Dedifferentiated amniotic fluid mesenchymal stem cell (primary cell): ENCODE data around the gene SLC6A12.
"Not testable (repeated sequence)": the region's sequence is repeated elsewhere in the genome, so short reads cannot be mapped to it uniquely, and the experiment has no call there.

Experiments
- DNase-seq: peaks from one replicate; pipeline ENCODE4 v3.0.0-alpha.2; 2016; ENCODE audit errors: extremely low spot score

The SLC6A12 gene

GRCh38 chr12:197911-198695 lies 15.9 kb downstream of the SLC6A12 start:
- no peak for DNase-seq

- DNase-seq, result no peak
Observed at GRCh38 chr12:197347-197746, 16.6 kb downstream of the SLC6A12 start.

GRCh38 chr12:196436-196835 lies 17.5 kb downstream of the SLC6A12 start:
- no peak for DNase-seq

- no peak for DNase-seq
Observed at GRCh38 chr12:195951-196350, 18.0 kb downstream of the SLC6A12 start.

- DNase-seq, result no peak
Observed at GRCh38 chr12:195156-195555, 18.8 kb downstream of the SLC6A12 start.

GRCh38 chr12:194276-194675 lies 19.7 kb downstream of the SLC6A12 start:
- DNase-seq, result no peak

- no peak for DNase-seq
Observed at GRCh38 chr12:193261-193660, 20.7 kb downstream of the SLC6A12 start.

GRCh38 chr12:191541-191940 lies 22.4 kb downstream of the SLC6A12 start:
- DNase-seq, result no peak

GRCh38 chr12:190881-191280 lies 23.1 kb downstream of the SLC6A12 start:
- no peak for DNase-seq

GRCh38 chr12:189622-189962 lies 24.4 kb downstream of the SLC6A12 start:
- DNase-seq, result no peak

- DNase-seq, result no peak
Observed at GRCh38 chr12:188910-189621, 24.9 kb downstream of the SLC6A12 start.

- DNase-seq, result not testable (repeated sequence)
Observed at GRCh38 chr12:187986-188909, 25.7 kb downstream of the SLC6A12 start.

GRCh38 chr12:186006-186625 lies 27.8 kb downstream of the SLC6A12 start:
- no peak for DNase-seq

GRCh38 chr12:185576-185955 lies 28.4 kb downstream of the SLC6A12 start:
- no peak for DNase-seq

GRCh38 chr12:184811-185575 lies 29.0 kb downstream of the SLC6A12 start:
- no peak for DNase-seq

GRCh38 chr12:182381-182892 lies 31.5 kb downstream of the SLC6A12 start:
- no peak for DNase-seq

GRCh38 chr12:181921-182320 lies 32.0 kb downstream of the SLC6A12 start:
- no peak for DNase-seq

GRCh38 chr12:180445-180844 lies 33.5 kb downstream of the SLC6A12 start:
- no peak for DNase-seq

- DNase-seq, result no peak
Observed at GRCh38 chr12:179885-180284, 34.1 kb downstream of the SLC6A12 start.

GRCh38 chr12:179131-179884 lies 34.6 kb downstream of the SLC6A12 start:
- DNase-seq, result no peak
